Measurements from ENCODE around the gene SH2D3C.

Gene SH2D3C

DNA sequence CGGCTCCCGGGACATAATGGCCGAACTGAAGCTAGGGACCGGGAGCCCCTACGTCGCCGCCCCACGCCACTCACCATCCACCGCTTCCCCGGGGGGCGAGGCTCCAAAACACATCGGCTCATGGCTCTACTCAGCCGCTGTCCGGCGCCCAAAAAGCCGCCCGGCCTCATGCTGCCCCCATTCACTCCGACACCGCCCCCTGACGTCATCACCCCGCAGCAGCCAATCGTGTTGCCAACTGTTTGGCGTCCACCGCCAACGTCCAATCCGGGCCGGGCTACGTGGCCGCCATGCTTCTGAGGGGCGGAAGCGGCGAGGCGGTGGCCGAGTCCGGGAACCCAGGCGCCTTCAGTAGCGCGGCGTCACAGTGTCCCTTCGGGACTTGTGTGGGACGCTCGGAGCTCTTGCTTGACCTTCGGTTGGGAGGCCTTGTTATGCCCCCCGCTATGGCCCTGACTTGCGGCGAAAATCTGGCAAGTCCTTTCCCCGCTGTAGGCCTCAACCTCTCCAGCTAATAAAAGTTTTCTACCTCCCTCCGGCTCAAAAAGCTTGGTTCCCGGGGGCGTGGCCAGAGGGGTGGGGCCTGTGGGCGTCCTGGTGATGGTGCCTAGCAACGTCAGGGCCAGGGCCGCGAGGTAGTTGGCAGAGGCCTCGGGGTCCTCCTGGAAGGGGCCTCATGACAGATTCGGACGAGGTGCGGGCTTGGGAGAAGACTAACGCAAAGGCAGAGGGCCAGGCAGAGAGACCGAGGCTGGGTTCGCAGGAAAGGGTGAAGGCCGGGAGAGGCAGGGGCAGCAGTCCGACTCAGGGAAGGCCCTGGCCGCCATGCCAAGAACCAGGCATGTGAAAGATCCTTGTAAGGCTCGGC is 62.8 kb downstream of the SH2D3C start, which contains the start of the genes PTRH1 and TTC16:
PTRH1 (minus strand) TSS at position 194 of the 868 bp plus-strand sequence; CDS start at position 170, 24 bp downstream.
TTC16 (plus strand) TSS at position 610 of the 868 bp plus-strand sequence; CDS start at position 677, 67 bp downstream.
- DNase-seq = peak; percentile 98

DNA sequence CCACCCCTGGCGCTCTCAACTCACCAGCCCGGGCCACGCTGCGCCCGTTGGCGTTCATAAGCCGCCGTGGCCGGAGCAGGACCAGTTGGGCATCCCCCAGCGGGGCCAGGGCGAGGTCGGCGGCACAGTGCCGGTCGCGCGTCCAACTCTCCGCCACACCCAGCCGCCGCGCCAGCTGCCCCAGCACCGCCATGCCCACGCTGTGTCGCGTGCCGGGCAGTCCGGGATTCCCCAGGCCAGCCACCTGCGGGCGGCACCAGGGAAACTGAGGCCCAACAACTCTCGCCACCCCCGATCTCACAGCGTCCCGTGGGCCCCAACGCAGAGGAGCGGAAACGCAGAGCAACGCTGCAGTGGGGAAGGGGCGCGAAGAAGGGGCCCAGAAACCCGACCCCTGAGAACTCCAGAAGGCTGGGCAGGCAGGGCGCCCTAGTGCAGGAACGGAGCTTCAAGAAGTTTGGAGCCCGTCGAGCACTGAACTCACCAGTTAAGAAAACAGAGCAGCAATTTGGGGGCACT is 63.5 kb downstream of the SH2D3C start:
- DNase-seq = no peak

DNA sequence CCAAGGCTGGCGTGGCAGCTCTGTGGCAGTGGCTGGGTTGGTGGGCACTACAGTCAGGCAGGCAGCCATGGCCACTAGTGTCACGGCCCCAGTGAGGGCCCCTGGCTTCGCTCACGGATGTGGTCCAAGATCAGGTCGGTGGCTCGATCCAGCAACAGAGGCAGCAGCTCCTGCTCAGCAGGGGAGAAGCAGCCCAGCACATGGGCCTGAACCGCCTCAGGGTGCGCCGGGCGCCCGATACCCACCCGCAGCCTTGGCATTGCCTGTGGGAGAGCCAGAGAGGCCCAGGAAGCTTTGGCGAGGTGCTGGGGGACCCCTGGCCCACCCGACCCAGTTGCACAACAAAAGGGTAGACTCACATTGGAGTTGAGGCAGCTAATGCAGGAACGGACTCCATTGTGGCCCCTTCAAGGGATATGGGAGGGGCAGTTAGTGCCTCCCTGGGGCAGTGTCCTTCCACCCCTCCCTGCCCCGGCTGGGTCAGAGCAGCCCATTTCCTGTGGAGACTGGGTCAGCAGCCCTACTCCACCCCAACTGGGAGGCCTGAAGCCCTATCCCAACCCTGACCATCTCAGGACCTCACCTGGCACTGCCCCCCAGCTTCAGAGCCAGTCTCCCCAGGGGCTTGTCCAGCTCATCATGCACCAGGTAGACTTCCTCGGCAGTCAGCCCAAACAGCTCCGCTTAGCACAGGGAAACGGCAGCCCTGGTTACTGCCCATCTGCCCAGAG is 64.3 kb downstream of the SH2D3C start:
- DNase-seq = no peak

DNA sequence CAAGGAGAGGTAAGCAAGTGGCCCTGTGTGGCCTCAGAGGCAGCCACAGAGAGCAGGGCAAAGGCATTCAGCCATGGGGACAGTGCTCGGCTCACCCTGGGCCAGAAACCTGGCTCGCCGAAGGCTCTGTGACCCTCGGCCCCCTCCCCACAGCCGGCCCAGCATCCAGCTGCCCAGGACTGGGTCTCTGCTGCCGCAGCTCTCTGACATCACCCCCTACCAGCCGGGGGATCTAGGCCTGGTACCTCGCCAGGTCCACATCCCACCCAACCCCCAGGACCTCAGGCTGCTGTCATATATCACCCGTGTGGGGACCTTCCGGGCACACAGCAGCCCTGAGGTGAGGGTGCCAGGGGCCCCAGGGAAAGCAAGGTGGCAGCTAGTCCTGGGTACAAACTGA is 65.6 kb downstream of the SH2D3C start:
- no peak for DNase-seq

DNA sequence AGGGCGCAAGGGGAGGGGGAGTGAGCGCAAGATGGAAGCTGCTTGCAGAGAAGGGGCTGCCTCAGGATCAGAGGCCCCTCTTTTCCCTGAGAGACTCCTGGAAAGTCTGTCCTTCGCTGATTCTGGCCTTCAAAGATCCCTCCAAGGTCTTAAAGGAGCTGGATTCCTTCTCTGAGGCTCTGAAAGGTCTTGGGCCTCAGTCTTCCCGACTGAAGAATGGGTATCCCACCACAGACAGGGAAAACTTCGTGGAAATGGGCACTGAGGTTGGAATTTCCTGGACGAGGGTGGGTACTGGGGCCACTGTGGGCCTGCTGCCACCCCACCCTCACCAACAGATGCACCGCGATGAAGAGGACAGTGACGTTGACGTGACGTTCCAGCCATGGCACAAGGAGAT is 66.1 kb downstream of the SH2D3C start:
- no peak for DNase-seq

DNA sequence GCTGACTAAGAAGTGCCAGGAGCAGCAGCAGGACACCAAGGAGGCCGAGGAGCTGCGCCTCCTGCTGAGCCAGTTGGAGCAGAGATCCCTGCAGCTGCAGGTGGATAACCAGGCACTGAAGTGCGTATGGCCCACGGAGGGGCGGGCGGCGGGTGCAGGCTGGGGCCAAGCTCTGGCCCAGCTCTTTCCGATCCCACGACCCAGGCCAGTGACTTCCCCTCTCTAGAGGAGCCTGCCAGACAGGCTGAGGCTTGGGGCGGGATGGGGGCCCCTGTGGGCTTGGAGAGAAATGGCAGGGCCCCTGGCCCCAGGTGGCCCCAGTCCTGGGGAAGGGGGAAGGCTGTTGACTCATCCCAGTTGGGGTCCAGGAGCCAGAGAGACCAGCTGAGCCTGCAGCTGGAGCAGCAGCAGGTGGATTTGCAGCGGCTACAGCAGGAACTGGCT is 66.6 kb downstream of the SH2D3C start:
- no peak for DNase-seq

DNA sequence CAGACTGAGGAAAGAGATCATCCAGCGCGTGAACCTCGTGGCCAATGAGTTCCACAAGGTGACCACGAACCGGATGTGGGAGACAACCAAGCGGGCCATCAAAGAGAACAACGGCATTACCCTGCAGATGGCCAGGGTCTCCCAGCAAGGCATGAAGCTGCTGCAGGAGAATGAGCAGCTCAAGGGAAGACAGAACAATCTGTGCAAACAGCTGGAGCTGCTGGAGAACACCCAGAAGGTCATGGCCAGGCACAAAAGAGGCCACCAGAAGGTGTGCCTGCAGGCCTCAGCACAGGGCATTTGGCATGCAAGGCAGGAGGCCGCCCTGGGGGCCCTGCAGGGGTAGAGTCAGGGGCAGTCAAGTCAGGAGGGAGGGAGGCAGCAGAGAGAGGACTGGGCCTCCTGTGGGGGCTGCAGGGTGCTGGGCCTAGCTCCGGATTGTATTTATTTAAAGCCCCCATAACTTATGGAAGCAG is 67.2 kb downstream of the SH2D3C start:
- no peak for DNase-seq

DNA sequence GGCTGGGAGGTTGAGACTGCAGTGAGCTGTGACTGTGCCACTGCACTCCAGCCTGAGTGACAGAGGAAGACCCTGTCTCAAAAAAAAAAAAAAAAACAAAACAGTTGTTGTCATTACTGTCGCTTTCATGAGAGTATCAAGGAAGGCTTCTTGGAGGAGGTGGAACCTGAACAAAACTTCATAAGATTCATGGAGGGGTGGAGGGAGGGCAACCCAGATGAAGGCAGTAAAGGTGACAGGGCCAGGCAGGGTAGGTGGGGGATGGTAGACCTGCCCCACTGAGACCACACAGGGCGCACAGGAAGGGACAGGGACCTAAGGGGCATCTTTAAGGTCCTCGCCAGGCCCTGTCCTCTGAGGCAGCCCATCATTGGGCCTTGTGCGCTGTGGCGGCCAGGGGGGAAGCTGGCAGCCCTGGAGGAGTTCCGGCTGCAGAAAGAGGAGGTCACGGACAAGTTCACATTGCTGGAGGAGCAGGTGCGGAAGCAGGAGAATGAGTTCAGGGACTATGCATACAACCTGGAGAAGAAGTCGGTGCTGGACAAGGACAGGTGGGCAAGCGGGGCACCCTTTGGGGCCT is 68.2 kb downstream of the SH2D3C start:
- no peak for DNase-seq

DNA sequence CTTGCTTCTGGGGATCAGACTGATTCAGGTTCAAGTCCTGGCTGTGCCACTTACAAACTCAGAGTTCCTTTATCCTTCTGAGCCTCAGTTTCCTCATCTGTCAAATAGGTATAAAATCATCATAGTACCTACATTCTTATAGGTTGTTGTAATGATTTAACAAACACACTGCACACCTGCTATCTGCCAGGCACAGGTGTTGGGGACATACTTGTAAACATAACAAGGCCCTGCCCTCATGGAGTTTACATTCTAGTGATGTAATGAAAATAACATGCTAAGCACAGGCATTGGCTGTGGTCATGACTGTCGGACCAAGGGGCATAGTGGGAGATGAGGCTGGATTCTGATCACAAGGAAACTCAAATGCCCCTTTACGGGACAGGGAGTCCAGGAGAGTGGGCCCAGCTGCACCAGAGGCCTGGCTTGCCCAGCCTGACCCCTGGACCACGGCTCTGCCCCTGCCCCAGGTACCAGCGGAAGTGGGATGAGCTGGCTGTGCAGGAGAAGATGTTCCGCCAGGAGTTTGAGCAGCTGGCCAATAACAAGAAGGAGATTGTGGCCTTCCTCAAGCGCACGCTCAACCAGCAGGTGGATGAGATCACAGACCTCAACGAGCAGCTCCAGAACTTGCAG is 69.4 kb downstream of the SH2D3C start:
- no peak for DNase-seq

DNA sequence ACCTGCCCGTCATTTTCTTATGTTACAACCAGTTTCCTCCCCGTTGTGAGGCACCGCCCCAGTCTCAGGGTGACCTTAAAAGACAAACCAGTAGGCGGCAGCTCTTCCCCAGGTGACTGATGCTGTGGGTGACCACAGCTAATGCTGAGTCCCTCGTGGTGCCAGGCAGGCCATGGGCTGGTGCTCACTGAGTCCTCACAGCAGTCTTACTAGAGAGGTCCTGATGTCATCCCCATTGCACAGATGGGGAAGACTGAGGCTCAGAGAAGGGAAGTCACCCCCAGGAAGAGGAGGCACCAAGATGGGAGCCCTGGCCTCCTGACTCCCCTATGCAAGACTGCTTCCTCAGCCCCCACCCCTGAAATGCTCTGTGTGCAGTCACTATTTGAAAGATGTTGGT is 70.7 kb downstream of the SH2D3C start:
- no peak for DNase-seq

DNA sequence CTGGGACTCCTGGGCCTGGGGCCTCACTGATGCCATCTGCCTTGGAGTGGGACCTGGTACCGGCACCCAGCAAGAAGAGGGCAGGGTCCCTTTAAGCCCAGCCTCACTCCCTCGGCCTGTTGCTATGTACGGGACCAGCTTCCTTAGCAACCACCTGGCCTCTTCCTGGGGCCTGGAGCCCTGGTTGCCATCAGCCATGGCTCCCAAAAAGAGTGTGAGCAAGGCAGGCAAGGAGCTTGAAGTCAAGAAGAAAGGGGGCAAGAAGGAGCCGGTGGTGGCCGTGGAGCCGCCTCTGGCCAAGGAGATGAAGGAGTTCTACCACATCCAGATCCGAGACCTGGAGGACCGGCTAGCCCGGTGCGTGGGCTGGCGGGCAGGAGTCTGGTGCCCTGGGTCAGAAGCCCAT is 71.6 kb downstream of the SH2D3C start, which contains the start of gene CFAP157:
CFAP157 (plus strand) TSS at position 153 of the 406 bp plus-strand sequence; CDS start at position 197, 44 bp downstream.
- DNase-seq = no peak

DNA sequence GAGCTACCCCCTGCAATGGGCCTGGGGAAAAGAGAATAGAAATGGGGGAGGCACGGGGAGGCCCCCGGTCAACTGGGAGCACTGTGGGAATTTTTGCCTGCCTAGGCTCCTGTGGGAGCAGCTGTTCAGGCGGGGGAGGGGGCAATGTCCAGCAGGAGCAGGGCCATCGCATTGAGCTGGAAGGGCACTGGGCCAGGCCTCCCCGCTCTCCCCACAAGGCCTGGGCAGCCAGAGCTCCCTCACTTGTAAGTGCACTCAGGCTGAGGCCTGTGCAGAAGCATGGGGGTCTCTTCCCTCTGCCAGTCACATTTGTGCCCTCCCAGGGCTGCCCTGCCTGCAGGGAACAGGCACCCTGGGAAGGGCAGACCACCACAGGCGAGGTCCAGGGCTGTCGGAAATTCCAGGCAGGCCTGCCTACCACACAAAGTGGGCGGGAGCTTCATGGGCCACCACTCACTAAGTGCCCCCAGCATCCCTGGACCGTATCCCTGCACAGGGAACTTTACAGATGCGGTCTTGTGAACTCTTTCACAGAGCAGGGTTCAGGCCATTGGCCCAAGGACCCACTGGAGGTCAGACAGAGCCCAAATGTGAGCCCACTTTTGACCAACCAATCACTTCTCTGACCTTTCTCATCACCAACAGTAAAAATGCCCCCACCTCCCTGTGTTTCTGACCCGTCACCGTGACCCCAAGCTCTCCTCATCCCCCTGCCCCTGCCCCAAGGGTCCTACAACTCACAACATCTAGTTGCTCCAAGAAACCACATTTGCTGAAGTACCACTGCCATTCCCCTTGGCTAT is 72.7 kb downstream of the SH2D3C start:
- no peak for DNase-seq

DNA sequence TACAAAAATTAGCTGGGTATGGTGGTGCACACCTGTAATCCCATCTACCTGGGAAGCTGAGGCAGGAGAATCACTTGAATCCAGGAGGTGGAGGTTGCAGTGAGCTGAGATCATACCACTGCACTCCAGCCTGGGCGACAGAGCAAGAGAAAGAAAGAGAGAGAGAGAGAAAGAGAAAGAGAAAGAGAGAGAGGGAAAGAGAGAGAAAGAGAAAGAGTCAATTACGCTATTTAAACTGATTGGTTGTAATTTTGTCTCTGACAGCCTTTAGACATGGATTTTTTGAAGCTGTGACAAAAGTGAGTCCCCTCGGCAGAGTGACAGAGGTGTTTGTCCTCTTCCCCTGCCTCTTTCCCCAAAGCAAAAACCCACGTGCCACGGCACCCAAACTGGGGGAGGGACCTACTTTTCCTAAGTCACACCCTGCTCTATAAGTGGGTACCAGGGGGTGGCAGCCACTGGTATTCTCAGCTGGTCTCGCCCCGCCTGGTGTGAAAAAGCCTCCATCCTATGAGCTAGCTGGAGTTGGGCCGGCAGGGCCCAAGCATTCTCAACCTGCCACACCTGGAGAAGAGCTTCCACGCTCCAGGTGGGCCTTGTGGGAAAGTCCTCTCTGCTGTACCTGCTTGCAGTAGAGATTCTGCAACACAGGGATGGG is 75.0 kb downstream of the SH2D3C start:
- no peak for DNase-seq

DNA sequence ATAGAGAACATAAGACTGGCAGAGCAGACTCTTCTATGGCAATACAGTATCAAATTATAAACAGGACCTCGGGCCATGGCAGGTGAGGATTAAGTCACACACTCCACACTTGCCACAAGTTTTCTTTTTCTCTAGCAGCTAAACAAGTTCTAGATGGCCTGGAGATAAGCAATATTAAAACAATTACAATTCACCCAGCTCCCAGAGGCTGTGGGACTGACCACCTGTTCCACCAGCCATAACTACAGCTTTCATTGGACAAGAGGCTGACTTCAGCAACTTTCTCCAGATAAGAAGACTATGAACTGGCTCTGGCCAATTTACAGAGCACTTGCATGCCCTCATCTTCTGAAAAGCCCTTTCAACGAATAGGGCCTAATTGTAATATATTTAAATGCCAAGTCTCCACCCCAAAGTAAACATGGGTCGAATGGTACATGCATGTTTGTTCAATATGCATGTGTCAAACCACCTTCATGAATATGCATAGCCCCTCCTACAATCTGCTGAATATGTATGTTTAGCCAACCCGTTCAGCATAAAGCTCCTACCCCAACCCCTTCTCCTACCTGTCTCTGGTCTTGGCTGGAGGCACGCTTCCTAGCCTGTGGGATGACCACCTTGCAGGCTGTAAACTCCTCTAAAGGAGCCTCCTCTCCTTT is 77.7 kb downstream of the SH2D3C start:
- DNase-seq = no peak

DNA sequence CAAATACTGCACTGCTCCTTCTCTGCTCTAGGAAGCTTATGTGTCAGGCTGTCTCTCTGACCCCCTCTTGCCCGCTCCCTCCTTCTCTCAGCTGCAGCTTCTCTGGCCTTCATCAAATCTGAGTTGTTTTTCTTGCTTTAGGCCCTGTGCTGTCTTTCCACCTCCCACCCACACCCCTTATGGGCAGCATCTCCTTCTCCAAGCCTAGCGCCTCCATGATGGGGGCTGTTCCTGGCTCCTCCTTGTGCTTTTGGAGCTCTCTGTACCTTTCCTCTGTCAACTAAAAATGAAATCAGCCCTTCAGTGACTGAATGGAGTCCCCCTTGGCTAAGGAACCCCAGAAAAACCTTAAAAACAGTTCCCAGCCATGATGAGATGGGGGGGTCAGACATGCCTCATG is 78.3 kb downstream of the SH2D3C start:
- DNase-seq = no peak

DNA sequence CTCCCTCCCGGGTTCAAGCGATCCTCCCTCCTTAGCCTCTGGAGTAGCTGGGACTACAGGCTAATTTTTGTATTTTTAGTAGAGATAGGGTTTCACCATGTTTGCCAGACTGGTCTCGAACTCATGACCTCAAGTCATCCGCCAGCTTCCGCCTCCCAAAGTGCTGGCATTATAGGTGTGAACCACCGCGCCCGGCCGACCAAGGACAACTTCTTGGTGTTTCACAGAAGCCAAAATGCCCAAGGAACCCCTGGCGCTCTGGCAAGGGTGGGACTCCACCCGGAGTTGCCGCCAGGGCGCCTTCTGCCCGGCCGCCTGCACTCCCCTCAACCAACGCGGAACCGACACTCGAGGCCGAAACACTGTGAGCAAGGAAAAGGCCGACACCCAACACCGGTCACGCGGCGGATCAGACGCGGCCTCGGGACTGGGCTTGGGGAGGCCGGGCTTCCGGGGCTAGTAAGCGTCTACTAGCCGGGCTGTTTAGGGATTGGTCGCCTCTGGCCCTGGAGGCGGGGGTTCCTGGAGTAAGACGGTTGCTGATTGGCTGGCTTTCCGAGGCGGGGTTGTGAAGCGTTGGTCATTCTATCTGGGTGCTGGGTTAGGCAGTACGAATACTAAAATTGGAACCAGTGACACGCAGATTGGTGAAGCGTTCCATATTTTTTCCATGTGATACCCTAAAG is 79.3 kb downstream of the SH2D3C start:
- DNase-seq = peak; percentile 96

DNA sequence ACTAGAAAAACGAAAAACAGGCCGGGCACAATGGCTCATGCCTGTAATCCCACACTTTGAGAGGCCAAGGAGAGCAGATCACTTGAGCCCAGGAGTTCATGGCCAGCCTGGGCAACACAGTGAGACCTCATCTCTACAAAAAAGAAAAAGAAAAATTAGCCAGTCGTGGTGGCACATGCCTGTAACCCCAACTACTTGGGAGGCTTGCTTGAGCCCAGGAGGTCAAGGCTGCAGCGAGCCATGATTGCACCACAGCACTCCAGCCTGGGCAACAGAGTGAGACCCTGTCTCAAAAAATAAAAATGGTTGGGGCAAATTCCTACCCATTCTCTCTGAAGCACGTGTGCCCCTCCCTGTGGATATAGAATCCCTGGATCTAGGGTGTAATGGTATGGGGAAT is 80.1 kb downstream of the SH2D3C start:
- DNase-seq = no peak

DNA sequence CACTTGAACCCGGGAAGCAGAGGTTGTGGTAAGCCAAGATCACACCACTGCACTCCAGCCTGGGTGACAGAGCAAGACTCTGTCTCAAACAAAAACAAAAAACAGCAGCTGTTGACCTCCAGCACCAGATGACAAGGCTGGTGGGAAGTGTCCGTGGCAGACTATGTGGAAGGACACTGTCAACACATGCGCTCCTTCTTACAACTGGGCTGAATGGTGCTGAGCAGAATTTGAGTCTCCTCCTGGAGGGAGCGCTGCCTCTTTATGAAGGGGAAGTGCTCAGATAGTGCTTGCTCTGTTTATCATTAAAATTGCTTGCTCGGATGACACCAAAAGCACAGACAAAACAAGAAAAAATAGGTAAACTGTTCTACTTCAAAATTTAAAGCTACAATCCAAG is 80.9 kb downstream of the SH2D3C start:
- no peak for DNase-seq

DNA sequence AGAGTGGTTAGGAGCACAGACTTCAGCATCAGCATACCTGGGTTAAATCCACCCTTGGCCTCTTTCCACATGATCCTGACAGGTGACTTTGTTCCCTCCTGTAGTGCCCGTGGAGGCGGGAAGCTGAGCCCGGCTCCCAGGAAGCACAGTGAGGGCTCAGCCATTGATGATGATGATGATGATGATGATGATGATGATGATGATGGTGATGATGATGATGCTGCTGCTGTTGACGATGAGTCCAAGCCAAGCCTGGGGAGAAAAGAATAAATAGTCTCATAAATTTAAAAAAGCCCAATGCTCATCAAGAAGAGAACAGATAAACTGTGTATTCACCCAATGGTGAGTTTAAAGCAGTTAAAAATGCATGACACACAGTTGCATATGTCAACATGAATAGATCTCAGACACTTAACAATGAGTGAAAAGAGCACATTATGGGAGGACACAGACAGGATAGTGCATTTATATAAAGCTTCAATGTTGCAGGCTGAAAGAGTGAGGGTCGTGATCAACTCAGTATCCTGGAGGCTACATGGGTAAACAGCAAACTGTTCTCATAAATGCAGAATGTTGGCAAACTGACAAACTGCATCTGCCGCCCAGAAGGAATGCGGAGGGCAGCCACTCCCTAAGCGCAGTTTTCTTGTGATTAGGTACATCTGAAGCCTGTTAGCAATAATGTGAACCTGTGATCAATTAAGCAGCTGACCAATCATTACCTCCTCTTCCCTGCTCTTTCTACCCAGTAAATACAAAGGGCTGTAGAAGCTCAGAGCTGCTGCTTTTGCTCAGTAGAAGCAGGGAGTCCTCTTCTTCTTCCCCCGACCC is 83.4 kb downstream of the SH2D3C start:
- DNase-seq = no peak
